GM12874 (cell line): ENCODE results near the gene MRPS34.

Source experiments
- TF ChIP-seq, protein P1 (sequence below): IDR thresholded peaks from 2 replicates; pipeline ENCODE4 v1.5.1; 2011; ENCODE audit warnings: low read depth, mild to moderate bottlenecking, control low read depth, low read length, moderate library complexity; ENCODE audit not compliant: insufficient read depth

Gene MRPS34

DNA sequence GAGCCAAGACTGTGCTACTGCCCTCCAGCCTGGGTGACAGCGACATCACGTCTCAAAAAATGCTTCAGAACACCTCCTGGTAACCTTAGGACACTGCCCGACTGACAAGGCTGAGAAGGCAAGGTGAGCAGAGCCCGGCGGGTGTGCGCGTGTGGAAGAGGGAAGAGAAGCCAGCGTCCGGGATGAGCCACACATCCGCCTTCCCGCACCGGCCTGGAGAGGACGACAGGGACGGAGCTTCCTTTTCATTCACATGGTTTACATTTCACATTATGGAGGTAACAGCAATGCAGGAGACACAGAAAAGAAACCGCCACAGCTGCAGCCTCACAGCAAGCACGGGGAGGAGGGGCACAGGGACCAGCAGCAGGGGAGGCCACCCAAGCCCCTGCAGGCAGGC, 37.2 kb upstream of the MRPS34 start:
- TF ChIP-seq, protein P1, sequence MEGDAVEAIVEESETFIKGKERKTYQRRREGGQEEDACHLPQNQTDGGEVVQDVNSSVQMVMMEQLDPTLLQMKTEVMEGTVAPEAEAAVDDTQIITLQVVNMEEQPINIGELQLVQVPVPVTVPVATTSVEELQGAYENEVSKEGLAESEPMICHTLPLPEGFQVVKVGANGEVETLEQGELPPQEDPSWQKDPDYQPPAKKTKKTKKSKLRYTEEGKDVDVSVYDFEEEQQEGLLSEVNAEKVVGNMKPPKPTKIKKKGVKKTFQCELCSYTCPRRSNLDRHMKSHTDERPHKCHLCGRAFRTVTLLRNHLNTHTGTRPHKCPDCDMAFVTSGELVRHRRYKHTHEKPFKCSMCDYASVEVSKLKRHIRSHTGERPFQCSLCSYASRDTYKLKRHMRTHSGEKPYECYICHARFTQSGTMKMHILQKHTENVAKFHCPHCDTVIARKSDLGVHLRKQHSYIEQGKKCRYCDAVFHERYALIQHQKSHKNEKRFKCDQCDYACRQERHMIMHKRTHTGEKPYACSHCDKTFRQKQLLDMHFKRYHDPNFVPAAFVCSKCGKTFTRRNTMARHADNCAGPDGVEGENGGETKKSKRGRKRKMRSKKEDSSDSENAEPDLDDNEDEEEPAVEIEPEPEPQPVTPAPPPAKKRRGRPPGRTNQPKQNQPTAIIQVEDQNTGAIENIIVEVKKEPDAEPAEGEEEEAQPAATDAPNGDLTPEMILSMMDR: no peak

DNA sequence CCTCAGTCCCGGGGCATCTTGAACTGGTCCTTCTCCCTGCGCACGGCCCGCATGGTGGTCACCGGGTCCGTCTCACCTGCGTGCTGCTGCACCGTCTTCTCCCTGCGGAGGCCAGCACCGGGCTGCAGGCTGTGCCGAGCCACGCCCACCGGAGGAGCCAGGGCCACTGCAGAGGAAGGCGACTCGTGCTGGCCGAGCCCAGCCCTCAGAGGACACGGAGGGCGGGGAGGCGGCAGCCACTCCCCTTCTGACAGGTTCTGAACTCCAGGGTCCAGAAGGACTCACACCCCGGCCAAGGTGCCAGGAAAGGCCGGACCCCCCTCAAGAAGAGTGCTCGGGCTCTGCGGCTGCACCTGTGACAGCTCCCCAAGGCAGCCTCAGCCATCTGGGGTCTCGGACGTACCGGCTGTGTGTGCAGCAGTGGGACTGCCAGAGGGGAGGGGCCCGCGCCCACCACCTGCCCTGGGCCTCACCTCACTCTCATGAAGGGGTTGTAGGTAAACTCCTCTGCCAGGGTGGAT, 36.4 kb upstream of the MRPS34 start:
- TF ChIP-seq, protein P1: no peak

DNA sequence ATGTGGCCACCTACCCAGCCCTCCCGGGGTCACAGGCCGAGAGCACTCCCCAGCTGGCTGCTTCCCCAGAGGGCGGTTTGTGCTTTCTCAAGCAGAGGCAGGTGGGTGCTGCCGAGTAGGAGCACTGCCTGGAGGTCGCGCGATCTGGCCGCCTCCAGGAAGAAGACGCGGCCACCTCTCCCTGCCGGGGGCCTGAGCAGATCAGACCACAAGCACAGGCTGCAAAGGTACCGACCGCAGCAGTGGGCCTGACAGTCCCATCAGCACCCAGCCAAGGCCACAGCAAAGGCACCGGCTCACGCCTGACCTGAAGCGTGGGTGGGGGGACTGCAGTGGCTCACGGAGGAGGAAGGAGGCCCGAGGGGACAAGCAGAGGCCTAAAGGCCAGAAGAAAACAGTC, 35.8 kb upstream of the MRPS34 start:
- TF ChIP-seq, protein P1: no peak

DNA sequence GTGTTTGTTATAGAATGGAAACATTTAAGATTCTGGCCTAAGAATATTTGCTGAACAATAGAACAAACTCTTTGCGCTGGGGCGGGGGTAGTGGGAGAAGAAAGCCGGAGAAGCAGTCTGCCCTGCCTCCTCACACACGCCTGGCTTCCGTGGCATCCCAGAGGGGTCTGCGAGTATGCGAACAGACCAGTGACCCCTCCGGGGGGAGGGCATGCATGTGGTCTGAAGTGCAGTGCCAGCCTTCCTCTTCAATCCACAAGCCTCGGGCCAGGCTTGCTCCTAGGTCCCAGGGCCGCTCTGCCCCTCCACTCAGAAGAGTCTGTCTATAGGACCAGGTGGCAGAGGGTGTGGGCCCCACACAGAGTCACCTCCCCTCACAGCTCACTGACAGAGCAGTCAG, 34.7 kb upstream of the MRPS34 start:
- TF ChIP-seq, protein P1: no peak

DNA sequence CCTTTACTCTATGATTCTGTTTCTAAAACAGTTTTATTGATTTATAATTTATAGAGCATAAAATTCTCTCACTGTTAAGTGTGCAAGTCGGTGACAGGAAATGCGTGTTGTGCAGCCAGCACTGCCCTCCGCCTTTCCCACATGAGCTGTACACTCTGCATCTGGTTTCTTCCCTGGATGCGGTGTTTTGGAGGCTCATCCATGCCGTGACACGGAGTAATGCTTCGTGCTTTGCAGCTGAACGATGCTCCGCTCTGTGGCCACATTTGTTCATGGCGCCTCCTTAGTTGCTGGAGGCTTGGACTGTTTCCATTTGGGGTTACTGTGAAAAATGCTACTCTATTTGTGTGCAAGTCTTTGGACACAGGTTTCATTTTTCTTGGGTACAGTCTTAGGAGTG, 27.8 kb upstream of the MRPS34 start:
- TF ChIP-seq, protein P1: no peak

DNA sequence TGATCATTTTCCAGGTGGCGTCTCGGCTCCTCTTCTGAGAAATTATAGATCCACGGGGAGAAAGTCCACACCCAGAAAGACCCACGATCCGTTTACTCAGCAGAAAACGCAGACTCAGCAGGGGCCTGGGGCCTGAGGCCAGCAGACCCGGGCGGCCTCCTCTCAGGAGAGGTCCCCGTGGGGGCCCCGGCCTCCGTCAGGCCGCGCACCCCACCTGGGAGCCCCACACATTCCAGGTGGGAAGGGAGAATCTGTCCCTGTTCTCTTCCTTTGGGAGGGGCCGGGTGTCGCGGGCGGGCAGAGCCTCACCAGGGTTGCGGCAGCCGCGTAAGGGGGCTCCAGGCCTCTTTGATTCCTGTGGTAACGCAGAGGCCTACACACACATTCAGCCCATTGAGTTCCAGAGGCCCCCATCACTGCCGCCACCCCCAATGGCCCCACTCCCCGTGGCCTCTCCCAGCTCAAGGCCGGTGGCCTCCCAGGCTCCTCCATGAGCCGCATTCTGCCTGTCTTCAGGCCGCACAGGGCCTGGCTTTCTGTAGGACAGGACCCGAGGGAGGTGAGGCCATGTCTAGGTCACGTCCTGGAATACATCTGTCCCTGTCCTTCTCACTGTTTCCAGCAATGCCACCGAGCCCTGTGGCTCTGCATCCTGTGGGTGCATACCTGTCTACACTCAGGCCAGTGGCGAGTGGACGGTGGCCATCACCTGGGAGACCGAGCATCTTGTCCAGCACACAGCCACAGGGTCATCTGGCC, 22.2 kb upstream of the MRPS34 start:
- TF ChIP-seq, protein P1: no peak

DNA sequence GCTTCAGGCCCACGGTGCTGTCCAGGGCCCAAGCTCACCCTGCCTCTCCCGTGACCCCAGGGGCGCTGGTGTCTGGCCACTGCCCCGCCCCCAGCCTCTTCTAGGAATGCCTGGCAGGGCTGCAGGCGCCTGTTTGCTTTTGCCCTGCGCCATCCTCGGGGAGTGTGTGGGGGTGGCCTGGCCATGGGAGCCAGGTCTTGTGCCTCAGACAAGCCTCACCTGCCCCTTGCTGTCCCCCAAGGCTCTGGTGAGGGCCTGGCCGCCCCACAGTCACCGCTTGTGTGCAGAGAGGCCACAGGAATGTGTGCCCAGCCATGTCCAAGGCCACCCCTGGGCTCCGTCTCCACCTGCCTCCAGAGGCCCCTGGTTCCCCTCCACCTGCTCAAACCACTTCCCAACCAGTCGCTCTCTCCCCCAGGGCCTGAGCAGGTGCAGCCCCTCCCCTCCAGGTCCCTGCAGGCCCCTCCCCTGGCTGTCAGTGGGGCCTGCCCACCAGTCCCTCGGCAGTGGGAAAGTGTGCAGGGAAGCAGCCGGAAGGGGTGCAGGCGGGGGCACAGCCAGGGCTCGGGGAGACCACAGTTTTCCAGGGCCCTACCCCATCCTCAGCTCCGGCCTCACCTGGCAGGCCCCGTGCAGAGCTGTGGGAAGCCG, 21.4 kb upstream of the MRPS34 start:
- TF ChIP-seq, protein P1: no peak
